ENCODE measurements around the gene CKS1B.

GRCh38 chr1:154937988-154938386 lies 36.5 kb upstream of the CKS1B start:
- TF ChIP-seq REST (IDR thresholded peaks at IDR 0.05; ENCODE audit: insufficient read depth in 1 of 2, low read depth in 2 of 2, low read length in 2 of 2) = no peak
- TF ChIP-seq SIN3A (IDR thresholded peaks at IDR 0.05; ENCODE audit: borderline replicate concordance, insufficient read depth, low read length) = no peak
- no peak for TF ChIP-seq POLR2AphosphoS5 (IDR thresholded peaks at IDR 0.05; ENCODE audit: low read depth, low read length)
- TF ChIP-seq FOXP2 (optimal IDR thresholded peaks at IDR 0.05; ENCODE audit: borderline replicate concordance, extremely low read depth, extremely low read length, insufficient read depth) = no peak
